ENCODE results near the gene CAV1.
"Not testable (repeated sequence)": the region's sequence is repeated elsewhere in the genome, so short reads cannot be mapped to it uniquely, and the experiment has no call there.

CAV1 gene, protein sequence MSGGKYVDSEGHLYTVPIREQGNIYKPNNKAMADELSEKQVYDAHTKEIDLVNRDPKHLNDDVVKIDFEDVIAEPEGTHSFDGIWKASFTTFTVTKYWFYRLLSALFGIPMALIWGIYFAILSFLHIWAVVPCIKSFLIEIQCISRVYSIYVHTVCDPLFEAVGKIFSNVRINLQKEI

DNA sequence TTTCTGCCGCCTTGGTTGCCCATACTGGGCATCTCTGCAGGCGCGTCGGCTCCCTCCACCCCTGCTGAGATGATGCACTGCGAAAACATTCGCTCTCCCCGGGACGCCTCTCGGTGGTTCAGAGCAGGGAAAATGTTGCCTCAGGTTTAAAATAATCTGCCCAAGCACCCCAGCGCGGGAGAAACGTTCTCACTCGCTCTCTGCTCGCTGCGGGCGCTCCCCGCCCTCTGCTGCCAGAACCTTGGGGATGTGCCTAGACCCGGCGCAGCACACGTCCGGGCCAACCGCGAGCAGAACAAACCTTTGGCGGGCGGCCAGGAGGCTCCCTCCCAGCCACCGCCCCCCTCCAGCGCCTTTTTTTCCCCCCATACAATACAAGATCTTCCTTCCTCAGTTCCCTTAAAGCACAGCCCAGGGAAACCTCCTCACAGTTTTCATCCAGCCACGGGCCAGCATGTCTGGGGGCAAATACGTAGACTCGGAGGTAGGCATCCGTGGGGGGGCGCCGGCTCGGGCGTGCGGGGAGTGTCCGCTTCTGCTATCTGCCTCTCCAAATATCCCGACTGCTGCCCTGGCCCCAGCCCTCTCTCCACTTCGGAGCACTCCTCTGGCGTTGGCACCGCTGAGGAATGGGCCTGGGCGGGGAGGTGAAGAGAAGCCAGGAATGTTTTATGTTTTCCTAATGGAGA is at the start of gene CAV1:
Gene CAV1, plus strand, starts transcription at position 428 of the 689 bp plus-strand sequence. Its CDS starts 27 bp downstream, at position 455.
- no peak for DNase-seq

DNA sequence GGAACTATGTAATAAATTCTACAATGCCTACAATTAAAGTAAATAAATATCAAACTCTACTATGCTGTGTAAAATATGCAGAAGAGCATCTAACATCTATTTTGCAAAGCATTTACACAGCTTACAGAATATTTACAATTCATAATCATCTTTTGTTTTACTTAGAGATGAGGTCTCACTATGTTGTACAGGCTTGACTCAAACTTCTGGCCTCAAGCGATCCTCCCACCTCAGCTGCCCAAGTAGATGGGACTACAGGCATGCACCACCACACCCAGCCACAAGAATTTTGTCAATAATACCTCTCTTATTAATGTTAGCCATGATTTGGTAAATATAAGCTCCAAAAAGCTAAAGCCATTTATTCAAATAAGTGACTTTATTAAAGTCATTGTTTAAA is 47.2 kb upstream of the CAV1 start:
- DNase-seq, result no peak

DNA sequence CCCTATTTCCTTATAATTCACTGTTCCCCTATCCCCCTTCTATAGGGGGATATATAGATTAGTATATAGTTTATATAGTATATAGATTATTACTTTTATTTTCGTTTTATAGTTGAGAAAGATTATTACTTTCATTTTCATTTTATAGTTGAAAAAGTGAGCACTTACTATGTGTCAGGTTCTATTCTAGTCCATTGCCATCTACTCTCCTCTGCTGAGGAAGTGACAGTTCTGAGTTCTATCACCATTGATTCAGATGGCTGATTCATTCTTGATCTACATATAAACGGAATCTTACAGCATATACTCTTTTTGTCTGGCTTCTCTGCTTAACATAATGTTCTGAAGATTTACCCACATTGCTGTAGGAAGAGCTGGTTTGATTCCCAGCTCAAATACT is 46.0 kb upstream of the CAV1 start:
- no peak for DNase-seq

DNA sequence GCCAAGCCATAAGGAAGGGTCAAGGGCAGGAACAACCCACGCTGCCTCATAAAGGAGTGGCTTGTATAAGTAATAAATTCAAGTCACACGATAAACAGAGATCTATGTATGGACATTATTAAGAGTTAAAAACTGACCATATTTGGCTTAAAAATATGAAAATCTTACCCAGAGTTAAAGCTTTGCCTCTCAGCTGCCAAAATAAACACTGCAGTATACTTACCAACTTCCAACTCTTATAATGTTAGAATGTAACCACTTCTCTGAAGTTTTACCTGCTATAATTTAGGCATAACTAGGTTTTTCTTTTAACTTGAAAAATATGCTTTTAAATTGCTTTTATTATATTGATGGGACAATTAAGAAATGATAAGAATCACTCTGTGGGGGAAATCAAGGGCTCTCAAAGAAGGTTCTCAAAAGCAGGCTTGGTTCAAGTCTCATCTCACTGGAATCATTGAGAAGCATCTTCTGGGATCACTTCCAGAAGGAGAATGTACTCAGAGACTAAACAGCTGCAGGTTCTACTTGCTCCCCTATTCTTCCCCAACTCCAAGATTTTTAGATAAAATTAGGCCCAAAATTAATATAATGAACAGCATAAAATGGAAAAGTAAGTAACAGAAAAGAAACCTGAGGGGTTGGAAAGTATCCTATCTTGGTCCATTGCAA is 41.4 kb upstream of the CAV1 start:
- DNase-seq, result no peak

DNA sequence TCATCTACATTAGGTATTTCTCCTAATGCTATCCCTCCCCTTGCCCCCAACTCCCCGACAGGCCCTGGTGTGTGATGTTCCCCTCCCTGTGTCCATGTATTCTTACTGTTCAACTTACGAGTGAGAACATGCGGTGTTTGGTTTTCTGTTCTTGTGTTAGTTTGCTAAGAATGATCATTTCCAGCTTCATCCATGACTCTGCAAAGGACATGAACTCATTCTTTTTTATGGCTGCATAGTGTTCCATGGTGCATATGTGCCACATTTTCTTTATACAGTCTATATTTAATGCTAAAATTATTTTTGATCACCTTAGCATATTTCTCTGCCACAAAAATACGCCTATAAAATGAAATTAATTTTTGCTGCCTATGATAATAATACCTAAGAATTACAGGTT is 40.4 kb upstream of the CAV1 start:
- not testable (repeated sequence) for DNase-seq

DNA sequence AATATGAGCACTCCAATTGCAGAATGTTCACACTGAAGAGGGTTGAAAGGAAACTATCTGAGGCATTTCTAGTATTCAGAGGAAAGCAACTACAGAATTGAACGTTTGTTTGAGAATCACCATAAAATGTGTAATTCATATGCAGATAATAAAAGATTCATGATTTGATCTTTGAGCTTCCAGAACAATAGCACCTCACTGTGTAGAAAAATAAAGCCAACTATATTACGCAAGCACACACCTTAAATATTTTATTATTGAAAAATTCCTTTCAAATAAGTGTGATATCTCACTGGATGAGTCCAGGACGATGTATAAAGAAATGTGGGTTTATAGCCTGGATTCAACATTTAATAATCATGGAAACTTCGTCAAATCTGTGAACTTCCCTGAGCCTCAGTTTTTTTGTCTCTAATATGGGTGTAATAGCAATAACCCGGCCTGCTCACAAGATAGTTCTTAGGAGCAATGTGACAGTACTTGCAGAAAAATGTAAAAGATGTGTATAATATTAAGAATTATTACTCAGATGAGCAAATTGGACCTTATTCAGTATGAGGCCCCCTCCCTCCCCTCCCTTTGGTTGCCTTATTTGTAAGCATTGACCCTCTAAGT is 36.8 kb upstream of the CAV1 start:
- no peak for DNase-seq

DNA sequence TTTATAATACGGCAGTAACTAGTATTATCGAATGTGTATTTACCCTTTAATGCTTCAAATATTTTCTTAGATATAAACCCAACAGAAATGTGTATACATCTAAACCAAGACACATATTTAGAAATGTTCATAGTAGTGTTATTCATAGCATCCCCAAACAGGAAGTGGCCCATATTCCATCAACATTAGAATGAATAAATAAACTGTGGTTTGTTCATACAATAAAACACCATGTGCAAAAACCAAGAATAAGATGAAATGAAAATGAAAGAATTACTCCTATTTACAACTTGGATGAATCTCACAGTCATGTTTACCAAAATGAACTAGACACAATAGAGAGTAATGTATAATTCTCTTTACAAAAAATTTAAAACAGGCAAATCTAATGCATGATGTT is 34.5 kb upstream of the CAV1 start:
- DNase-seq, result no peak

DNA sequence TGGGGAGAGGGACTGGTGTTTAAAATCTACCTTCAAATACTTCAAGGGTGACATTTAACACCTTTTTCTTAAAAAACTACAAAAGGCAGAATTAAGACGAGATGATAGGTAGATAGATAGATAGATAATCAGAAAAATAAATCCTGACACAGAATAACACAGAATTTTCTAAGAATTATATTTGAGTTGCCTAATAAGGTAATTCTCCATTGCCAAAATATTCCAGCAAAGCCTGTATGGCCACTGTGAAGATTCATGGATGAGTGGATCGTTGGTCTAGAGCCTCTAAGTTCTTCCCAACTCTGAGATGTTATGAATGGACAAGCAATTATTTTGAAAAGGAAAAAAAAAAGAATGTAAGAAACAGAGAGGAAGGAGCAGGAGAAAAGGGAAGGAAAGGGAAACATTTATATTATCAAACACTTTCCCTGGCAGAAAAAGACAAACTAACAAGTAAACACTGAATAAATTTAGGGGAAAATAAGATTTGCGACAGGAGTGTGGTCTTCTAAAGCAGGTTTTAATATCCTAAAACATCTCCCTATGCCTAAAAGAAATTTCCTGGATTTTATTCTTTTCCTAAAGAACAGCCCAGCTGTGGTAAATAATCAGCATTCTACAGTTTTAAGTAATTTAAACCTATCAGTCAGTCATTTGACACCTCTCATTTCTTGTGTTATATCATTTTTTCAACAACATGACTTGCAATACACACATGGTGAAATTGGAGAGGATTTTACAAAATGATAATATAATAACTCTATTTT is 32.8 kb upstream of the CAV1 start:
- no peak for DNase-seq

DNA sequence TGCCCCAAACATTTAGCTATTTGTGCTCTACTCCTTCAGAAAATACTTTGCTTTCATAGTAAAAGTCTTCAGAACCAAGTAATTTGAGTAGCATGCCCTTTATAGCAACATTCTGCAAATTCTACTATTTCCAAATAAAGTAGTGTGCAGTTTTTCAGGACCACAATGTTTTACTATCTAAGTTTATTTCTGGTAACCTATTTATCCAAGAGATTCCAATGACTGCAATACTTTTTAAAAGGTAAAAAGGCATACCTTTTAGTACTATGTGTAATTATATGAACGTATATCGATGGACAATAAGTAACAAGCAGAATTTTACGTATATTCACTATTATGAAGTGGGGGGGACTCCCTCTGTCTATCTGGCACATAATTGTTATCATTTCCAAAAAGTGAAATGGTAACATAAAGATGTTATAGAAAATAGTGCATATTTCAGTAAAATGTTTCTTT is 32.2 kb upstream of the CAV1 start:
- DNase-seq, result no peak

DNA sequence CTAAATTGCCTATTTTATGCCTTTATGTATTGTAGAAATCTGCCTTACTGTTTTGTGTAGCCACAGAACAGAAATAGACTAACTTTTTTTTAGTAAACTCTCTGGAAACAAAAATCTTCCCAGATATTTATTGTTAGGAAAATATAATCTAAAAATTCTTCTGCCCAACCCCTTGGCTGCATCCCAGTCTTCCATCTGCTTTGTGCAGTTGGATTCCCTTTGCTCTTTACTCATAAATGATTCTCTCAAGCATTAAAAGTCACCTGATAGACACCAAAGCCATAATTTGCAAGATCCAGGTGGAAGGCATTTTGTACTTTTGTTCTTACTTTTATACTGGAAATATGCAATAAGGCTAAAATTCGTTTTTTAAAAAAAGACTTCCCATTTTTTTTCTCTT is 31.4 kb upstream of the CAV1 start:
- no peak for DNase-seq

DNA sequence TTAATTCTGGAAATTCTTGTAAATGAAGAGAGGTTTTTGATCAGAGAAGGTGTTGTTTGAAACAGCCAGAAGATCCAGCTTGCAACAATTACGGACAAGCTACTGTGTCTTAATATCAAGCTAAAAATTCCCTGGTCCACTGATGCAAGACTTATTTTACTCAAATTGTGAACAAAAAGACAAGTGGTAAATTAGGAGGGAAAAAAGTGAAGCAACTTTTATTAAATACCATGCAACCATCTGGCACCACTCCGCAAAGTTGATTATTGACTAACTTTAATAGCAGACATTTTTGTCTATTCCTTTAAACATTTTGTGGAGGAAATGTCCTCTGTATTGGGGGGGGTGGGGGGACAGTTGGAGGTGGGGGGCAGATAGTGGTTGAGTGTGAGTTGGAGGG is 30.4 kb upstream of the CAV1 start:
- DNase-seq, result no peak

DNA sequence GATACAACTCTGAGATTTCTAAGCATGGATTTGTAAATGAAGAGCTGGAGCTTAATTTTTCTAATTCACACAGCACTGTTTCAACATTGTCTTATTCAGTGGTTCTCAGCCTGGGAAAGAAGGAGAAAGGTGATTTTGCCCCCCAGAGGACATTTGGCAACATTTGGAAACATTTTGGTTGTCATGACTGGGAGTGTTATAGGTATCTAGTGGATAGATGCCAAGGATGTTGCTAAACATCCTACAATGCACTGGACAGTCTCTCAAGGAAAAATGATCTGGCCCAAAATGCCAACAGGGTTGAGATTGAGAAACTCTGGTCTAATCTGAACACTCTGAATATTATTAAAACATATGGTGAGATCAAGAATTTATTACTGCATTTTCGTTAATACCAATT is 29.1 kb upstream of the CAV1 start:
- DNase-seq, result no peak

DNA sequence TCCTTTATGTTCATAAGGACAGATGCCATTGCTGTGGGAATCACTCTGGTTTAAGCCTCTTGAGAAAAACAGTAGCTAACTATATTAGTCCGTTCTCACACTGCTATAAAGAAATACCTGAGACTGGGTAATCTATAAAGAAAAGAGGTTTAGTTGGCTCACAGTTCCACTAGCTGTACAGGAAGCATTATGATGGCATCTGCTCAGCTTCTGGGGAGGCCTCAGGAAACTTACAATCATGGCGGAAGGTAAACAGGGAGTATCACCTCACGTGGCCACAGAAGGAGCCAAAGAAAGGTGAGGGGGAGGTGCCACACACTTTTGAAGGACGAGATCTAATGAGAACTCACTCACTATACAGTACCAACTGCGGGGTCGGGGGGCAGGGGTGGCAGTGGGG is 28.2 kb upstream of the CAV1 start:
- DNase-seq, result no peak

DNA sequence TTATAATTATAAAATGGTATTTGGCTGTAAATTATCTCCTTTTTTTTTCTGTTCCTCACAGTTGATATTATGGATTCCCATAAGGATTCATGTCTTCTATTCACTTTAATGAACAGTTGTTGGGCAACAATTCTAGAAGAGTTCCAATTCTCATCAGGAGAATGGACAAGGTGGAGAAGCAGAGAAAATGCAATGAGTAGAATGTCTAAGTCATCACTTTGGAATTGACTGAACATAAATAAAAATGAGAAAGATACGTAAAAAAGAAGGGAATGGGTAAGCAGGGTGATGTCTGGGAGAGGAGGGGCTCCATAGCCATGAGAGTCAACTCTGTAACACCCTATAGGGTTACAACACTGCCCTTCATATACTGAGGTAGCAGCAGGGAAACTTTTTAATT is 27.1 kb upstream of the CAV1 start:
- no peak for DNase-seq

DNA sequence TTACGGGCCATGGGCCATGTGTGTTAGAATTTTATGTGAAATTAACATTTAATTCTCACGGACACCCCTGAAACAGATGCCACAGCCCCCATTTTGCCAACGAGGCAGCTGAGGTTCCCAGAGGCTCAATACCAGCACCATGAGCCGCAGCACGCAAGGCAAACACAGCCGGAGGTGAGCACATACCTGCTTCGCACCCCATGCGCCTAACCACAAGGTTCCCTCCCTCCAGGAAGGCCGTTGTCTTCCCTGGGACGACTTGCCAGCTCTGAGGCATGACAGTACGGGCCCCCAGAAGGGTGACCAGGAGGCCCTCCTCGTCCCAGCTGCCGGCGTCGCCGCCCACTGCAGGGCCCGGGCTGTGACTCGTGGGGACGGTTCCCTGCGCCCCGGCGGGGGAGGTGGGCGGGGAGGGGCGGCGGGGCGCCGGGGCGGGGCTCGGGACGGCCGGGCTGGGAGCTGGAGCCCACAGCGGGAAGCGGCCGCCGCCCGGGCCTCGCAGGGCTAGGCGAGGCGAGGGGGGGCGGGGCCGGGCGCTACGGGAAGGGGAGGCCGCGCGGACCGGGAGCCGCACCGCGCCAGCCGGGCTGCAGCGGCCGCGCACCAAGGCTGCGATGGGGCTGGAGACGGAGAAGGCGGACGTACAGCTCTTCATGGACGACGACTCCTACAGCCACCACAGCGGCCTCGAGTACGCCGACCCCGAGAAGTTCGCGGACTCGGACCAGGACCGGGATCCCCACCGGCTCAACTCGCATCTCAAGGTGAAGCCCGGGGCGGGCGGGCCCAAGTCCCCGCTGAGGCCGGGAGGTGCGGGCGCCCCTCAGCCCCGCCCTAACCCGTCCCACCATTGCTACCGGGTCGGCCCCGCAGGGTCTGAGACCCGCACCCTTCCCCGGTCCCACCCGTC is 25.4 kb upstream of the CAV1 start, which contains the start of gene CAV2:
Gene CAV2, plus strand, starts transcription at position 571 of the 910 bp plus-strand sequence. Its CDS starts 44 bp downstream, at position 615.
- DNase-seq, result no peak

DNA sequence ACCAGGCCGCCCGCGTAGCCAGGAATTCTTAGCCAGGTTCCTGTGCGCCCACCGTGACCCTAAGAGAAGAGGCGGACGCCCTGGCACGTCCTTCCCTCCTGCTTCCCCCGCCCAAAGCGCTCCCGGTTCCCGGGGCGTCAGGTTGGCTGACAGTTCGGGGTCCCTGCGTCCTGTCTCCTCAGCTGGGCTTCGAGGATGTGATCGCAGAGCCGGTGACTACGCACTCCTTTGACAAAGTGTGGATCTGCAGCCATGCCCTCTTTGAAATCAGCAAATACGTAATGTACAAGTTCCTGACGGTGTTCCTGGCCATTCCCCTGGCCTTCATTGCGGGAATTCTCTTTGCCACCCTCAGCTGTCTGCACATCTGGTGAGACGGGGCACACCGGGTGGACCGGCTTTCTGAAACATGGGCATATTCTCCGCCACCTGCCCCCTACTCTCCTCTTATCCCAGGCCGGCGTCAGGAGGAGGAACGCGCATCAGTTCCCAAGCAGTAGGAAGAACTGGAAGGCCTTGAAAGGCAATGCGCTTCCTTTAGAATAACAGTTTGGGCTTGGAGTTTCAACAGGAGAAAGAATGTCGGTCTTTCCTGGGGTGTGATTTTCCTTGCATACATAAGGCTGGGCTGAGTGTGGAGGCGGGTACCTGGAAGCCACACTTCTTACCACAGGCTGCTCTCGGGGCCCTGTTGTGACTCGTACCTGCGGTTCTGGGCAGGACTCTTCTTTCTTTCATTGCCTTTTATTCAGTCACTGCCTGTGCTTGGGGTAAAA is 24.6 kb upstream of the CAV1 start:
- no peak for DNase-seq

DNA sequence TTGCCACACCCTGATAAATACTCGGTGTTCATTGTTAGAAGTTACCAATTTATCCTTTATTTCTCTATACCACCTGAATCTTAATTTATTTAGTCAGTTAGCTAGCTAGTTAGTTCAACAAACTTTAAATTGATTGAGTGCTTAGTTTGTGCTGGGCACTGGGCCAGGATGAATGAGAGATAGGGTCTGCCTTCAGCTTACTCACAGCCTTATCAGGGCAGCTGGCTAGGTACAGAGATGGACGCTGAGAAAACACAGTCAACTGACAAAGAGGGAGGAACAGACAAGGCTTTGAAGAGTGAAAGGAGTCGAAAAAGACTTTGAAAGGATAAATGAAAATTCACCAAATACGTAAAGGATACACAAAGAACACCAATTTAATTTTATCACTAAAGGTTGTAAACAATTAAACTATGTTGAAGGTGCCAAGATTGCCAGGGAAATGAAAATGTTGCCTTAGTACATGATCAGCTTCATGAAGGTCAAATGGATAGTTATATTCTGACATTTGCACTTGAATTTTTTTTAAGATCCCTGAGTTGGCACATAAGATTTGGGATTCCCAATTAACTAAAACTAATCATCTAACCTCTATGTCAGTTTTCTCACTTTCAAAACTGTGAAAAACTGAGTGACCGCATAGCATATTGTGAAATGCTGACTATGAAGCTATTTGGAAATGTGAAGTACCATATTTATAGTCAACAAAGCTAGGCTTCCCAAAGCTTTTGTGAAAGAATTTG is 23.2 kb upstream of the CAV1 start:
- DNase-seq, result no peak

DNA sequence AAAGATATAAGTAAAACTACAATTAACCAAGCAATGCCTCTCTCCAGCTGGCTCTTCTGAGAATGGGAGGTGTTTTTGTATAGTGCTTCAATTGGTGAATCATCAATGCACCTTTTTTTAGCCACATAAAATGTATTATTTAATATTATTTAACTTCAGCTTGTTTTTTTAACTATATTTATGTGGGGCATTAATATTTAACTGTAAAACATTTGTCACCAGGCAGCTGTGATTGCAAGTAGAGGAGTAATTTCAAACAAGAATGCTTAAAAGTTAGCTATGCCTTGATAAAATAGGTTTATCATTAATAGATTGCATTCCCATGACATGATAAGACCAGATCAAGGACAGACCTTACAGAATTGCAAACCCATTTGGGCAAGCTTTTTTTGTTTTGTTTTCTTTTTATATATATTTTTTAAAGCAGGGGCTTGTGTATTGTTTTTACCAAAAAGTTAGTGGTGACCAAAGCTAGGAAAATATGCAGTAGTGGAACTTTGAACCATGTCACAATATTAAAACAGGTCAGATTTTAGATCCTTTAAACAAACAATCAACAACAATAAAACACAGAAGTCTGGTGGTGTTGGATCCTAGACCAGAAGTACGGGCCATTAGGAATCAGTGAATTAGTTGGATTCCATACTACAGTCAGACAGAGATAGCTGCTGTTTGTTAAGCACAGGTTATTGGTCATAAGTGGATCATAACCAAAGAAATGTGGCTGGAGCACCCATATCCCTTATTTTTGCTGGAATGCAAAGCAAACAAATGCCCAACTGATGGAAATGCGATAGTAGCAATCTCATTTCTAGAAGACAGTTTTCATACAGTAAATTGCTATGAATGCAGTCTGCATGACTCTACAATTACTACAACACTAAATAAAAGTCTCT is 22.4 kb upstream of the CAV1 start:
- DNase-seq, result no peak

DNA sequence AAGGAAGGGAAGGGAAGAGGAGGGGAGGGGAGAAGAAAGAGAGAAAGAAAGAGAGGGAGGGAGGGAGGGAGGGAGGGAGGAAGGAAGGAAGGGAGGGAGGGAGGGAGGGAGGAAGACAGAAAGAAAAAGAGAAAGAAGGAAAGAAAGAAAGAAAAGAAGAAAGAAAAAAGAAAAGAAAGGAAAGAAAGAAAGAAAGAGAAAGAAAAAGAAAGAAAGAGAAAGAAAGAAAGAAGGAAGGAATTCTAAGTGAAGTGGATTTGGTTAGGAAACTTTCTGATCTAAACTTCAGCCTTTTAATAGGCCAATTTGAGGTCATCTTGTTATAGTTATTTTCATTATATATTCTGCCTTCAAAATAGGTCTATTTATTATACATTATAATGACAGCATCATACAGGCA is 21.0 kb upstream of the CAV1 start:
- no peak for DNase-seq

Measured in GF-D8 (cell line).